Measurements from ENCODE around the gene TNS1. TPM values are rescaled to one million over a fixed set of nuclear protein-coding genes. Genes with fewer than 3 reads are reported as not detected.

TNS1 gene
- polyA plus RNA-seq, 1 experiment = 19.7 TPM

GRCh38 chr2:218030409-218031195, 27.8 kb upstream of the TNS1 start:
- CTCF ChIA-PET = interaction anchor here (0.8 to 1.2 kb wide), 2 partner anchors 38 to 242 kb away, joined by 3 to 4 read pairs; partner anchors contain the start of gene RUFY4
- TF ChIP-seq, protein P1, sequence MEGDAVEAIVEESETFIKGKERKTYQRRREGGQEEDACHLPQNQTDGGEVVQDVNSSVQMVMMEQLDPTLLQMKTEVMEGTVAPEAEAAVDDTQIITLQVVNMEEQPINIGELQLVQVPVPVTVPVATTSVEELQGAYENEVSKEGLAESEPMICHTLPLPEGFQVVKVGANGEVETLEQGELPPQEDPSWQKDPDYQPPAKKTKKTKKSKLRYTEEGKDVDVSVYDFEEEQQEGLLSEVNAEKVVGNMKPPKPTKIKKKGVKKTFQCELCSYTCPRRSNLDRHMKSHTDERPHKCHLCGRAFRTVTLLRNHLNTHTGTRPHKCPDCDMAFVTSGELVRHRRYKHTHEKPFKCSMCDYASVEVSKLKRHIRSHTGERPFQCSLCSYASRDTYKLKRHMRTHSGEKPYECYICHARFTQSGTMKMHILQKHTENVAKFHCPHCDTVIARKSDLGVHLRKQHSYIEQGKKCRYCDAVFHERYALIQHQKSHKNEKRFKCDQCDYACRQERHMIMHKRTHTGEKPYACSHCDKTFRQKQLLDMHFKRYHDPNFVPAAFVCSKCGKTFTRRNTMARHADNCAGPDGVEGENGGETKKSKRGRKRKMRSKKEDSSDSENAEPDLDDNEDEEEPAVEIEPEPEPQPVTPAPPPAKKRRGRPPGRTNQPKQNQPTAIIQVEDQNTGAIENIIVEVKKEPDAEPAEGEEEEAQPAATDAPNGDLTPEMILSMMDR (IDR thresholded peaks at IDR 0.05; ENCODE audit: low read depth, low read length) = no peak
- no peak overlapping the region for H3K27ac ChIP-seq (ENCODE audit: low read depth, low read length)
- H3K9me3 ChIP-seq (ENCODE audit: control insufficient read depth, insufficient read depth, low read length) = no peaks in the 10 kb centered on the region; the same call in 1 of the 2 replicates
- peaks cover 10% of the 10 kb centered on the region for H3K27me3 ChIP-seq (ENCODE audit: control insufficient read depth, insufficient read depth, low read length)
- DNase-seq (ENCODE audit: low read depth, low spot score) = no peak
- H3K4me3 ChIP-seq (ENCODE audit: low read depth, low read length) = no peak overlapping the region
- POLR2A ChIA-PET = no interaction called here

DNA sequence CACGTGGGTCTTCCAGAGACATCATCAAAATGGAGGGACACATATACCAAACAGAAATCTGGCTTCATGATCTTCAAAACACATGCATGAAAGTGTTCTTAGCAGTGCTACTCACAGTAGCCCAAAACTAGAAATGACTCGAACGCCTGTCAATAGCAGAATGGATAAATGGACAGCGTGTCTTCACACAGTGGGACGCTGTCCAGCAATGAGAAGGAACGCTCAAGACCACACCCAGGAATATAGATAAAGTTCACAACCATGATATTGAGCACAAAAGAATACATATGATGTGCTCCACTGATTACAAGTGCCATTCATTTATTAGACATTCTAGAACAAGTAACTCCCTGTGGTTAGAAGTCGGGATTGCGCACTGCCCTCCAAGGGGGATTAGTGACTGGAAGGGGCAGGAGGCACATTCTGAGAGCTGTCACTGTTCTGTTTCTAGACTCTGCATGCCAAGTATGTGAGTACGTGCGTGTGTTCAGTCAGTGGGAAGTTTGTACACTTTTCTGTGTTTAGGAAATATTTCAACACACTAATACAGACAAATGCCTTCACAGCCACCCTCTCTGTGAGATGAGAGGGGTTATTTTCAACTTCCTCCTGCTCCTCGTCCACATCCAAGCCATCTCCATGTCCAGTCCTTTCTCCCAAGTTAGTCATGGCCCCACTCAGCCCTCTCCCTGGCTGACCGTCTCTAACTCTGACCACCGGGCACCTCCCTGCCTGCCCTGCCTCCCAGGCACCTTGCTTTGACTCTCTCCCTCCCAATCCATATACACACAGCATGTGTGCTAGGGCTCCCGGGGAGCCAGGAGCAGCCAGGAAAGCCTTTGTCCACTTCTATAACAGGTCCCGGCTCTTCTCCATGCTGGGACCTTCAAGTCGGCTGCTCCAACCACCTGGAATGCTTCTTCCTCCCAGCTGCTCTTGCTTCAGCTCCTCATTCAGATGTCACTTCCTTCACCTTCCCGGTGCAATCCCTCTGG, 26.9 kb upstream of the TNS1 start:
- no peak for DNase-seq (ENCODE audit: low read depth, low spot score)
- ChIA-PET POLR2A (no interaction called here), CTCF (interaction anchor here (0.8 to 1.2 kb wide), 2 partner anchors 39 to 241 kb away, joined by 3 to 4 read pairs; partner anchors contain the start of gene RUFY4)
- H3K27me3 ChIP-seq (ENCODE audit: control insufficient read depth, insufficient read depth, low read length) = peaks cover 10% of the 10 kb centered on the region
- no peaks in the 10 kb centered on the region; the same call in 1 of the 2 replicates for H3K9me3 ChIP-seq (ENCODE audit: control insufficient read depth, insufficient read depth, low read length)
- no peak overlapping the region for H3K4me3 ChIP-seq (ENCODE audit: low read depth, low read length)
- TF ChIP-seq, protein P1 (IDR thresholded peaks at IDR 0.05; ENCODE audit: low read depth, low read length) = no peak
- H3K27ac ChIP-seq (ENCODE audit: low read depth, low read length) = no peak overlapping the region

GRCh38 chr2:218028562-218029348, 26.0 kb upstream of the TNS1 start:
- TF ChIP-seq, protein P1 (IDR thresholded peaks at IDR 0.05; ENCODE audit: low read depth, low read length) = no peak
- Histone ChIP-seq H3K9me3 (ENCODE audit: control insufficient read depth, insufficient read depth, low read length) (no peaks in the 10 kb centered on the region; the same call in 1 of the 2 replicates), H3K27ac (ENCODE audit: low read depth, low read length) (no peak overlapping the region), H3K27me3 (ENCODE audit: control insufficient read depth, insufficient read depth, low read length) (peaks cover 8% of the 10 kb centered on the region), H3K4me3 (ENCODE audit: low read depth, low read length) (no peak overlapping the region)
- POLR2A ChIA-PET = no interaction called here
- DNase-seq (ENCODE audit: low read depth, low spot score) = no peak
- CTCF ChIA-PET = interaction anchor here (1.1 kb wide), 1 partner anchor 142 kb away, joined by 6 read pairs; no protein-coding TSS in a partner anchor

DNA sequence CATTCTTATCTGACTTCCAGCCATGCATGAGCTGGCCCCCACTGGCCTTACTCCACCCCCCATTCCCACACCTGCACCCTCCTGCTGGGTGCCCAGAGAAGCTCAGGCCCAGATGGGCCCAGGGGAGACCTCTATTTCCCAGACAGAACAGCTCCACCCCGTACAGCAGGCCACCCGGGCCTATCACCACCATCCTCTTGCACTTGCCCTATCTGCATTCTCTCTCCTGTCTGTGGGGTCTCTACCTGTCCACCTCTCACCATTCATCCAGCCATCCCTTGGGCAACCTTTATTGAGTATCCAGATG, 25.3 kb upstream of the TNS1 start:
- ChIA-PET CTCF (interaction anchor here (1.1 kb wide), 1 partner anchor 141 kb away, joined by 6 read pairs; no protein-coding TSS in a partner anchor), POLR2A (no interaction called here)
- Histone ChIP-seq H3K27me3 (ENCODE audit: control insufficient read depth, insufficient read depth, low read length) (peaks cover 4% of the 10 kb centered on the region), H3K9me3 (ENCODE audit: control insufficient read depth, insufficient read depth, low read length) (no peaks in the 10 kb centered on the region; the same call in 1 of the 2 replicates), H3K27ac (ENCODE audit: low read depth, low read length) (no peak overlapping the region), H3K4me3 (ENCODE audit: low read depth, low read length) (no peak overlapping the region)
- no peak for DNase-seq (ENCODE audit: low read depth, low spot score)
- TF ChIP-seq, protein P1 (IDR thresholded peaks at IDR 0.05; ENCODE audit: low read depth, low read length) = no peak

Measured in AG04450 (cell line).